ENCODE results near the gene ATP11C.

Gene ATP11C

GRCh38 chrX:139770366-139770765 is 162.5 kb downstream of the ATP11C start:
- H3K4me3 ChIP-seq (ENCODE audit: low read depth, low read length) = no peak overlapping the region
- TF ChIP-seq CTCF (IDR thresholded peaks at IDR 0.05; ENCODE audit: insufficient read depth, low read depth, low read length, missing control alignments) = no peak
- no peak for DNase-seq (ENCODE audit: low read depth)

- H3K4me3 ChIP-seq (ENCODE audit: low read depth, low read length) = no peak overlapping the region
- TF ChIP-seq CTCF (IDR thresholded peaks at IDR 0.05; ENCODE audit: insufficient read depth, low read depth, low read length, missing control alignments) = no peak
- peak; percentile 60 for DNase-seq (ENCODE audit: low read depth)
These were observed 166.3 kb downstream of the ATP11C start for GRCh38 chrX:139766545-139766983.

- no peak for DNase-seq (ENCODE audit: low read depth)
- no peak overlapping the region for H3K4me3 ChIP-seq (ENCODE audit: low read depth, low read length)
- TF ChIP-seq CTCF (IDR thresholded peaks at IDR 0.05; ENCODE audit: insufficient read depth, low read depth, low read length, missing control alignments) = no peak
These were observed 170.3 kb downstream of the ATP11C start for GRCh38 chrX:139762400-139763183.

GRCh38 chrX:139759637-139760036 is 173.2 kb downstream of the ATP11C start:
- DNase-seq (ENCODE audit: low read depth) = peak; percentile 27
- TF ChIP-seq CTCF (IDR thresholded peaks at IDR 0.05; ENCODE audit: insufficient read depth, low read depth, low read length, missing control alignments) = peak; percentile 29
- H3K4me3 ChIP-seq (ENCODE audit: low read depth, low read length) = no peak overlapping the region

GRCh38 chrX:139758809-139759208 is 174.0 kb downstream of the ATP11C start:
- DNase-seq (ENCODE audit: low read depth) = no peak
- TF ChIP-seq CTCF (IDR thresholded peaks at IDR 0.05; ENCODE audit: insufficient read depth, low read depth, low read length, missing control alignments) = no peak
- no peak overlapping the region for H3K4me3 ChIP-seq (ENCODE audit: low read depth, low read length)

- H3K4me3 ChIP-seq (ENCODE audit: low read depth, low read length) = no peak overlapping the region
- no peak for DNase-seq (ENCODE audit: low read depth)
- TF ChIP-seq CTCF (IDR thresholded peaks at IDR 0.05; ENCODE audit: insufficient read depth, low read depth, low read length, missing control alignments) = no peak
These were observed 174.6 kb downstream of the ATP11C start for GRCh38 chrX:139758250-139758649.

GRCh38 chrX:139751053-139751452 is 181.8 kb downstream of the ATP11C start:
- H3K4me3 ChIP-seq (ENCODE audit: low read depth, low read length) = no peak overlapping the region
- TF ChIP-seq CTCF (IDR thresholded peaks at IDR 0.05; ENCODE audit: insufficient read depth, low read depth, low read length, missing control alignments) = no peak
- no peak for DNase-seq (ENCODE audit: low read depth)
